ENCODE measurements around the gene ADAMTS12. TPM values are rescaled to one million over a fixed set of nuclear protein-coding genes. Genes with fewer than 3 reads are reported as not detected.

The ADAMTS12 gene
- polyA plus RNA-seq, 1 of the 3 experiments (the other 2 are of a cell fraction) = 2.5 TPM

GRCh38 chr5:33671700-33672291 lies 220.0 kb downstream of the ADAMTS12 start:
- Histone ChIP-seq H3K4me1 (ENCODE audit: control insufficient read depth in 1 of 2, insufficient read depth in 2 of 2, low read depth in 1 of 2, low read length in 1 of 2) (no peaks in the 10 kb centered on the region; a peak in 1 of 4 replicates), H3K4me2 (no peak overlapping the region), H3K9me2 (no peaks in the 10 kb centered on the region), H3K9me3 (no peaks in the 10 kb centered on the region), H3K79me2 (ENCODE audit: insufficient read depth) (no peaks in the 10 kb centered on the region), H3K36me3 (replicated peaks in 1 of 2; ENCODE audit: control insufficient read depth in 1 of 2, insufficient read depth in 2 of 2, low read length in 1 of 2) (no peaks in the 10 kb centered on the region), H4K20me1 (ENCODE audit: insufficient read depth) (no peaks in the 10 kb centered on the region), H3K27ac (ENCODE audit: low read depth in 2 of 2, low read length in 1 of 2) (no peak overlapping the region), H3F3A (replicated peaks; ENCODE audit: insufficient read depth) (no peaks in the 10 kb centered on the region), H2AFZ (ENCODE audit: low read depth) (no peak overlapping the region), H3K9ac (no peak overlapping the region), H3K4me3 (ENCODE audit: low read depth in 2 of 2, low read length in 1 of 2) (no peak overlapping the region), H3K27me3 (ENCODE audit: insufficient read depth) (no peaks in the 10 kb centered on the region)
- TF ChIP-seq TAF1 (IDR thresholded peaks at IDR 0.05; ENCODE audit: borderline replicate concordance, low read depth, low read length) = no peak
- TF ChIP-seq NFIC (IDR thresholded peaks at IDR 0.05; ENCODE audit: borderline replicate concordance) = no peak
- no peak for TF ChIP-seq USF1 (IDR thresholded peaks at IDR 0.05; ENCODE audit: borderline replicate concordance, low read depth)
- TF ChIP-seq IRF3 (IDR thresholded peaks at IDR 0.05; ENCODE audit: low read depth, low read length) = no peak
- TF ChIP-seq EZH2phosphoT487 (IDR thresholded peaks at IDR 0.05; ENCODE audit: borderline replicate concordance, low read depth) = no peak
- TF ChIP-seq FOXM1 (IDR thresholded peaks at IDR 0.05; ENCODE audit: low read depth) = no peak
- no peak for TF ChIP-seq ELF1 (IDR thresholded peaks at IDR 0.05)
- TF ChIP-seq YY1 (IDR thresholded peaks at IDR 0.05; ENCODE audit: low read depth) = no peak
- TF ChIP-seq TEAD4 (IDR thresholded peaks at IDR 0.05; ENCODE audit: borderline replicate concordance, insufficient read depth) = no peak
- no peak for TF ChIP-seq MEF2A (IDR thresholded peaks at IDR 0.05; ENCODE audit: borderline replicate concordance, low read depth)
- TF ChIP-seq MAX (IDR thresholded peaks at IDR 0.05; ENCODE audit: low read depth) = no peak
- CTCF ChIA-PET = no interaction called here
- POLR2A ChIA-PET = no interaction called here
- DNase-seq = no peak
- WGBS (ENCODE audit: low lambda C conversion rate) = 73% methylated on average over 1 of the region's 1 CpG

GRCh38 chr5:33662722-33663427 lies 228.9 kb downstream of the ADAMTS12 start:
- Histone ChIP-seq H2AFZ (ENCODE audit: low read depth) (peak overlapping the region; percentile 12; the same call in 1 of the 2 replicates), H3K4me3 (ENCODE audit: low read depth in 2 of 2, low read length in 1 of 2) (no peak overlapping the region), H3K9ac (no peak overlapping the region), H4K20me1 (ENCODE audit: insufficient read depth) (no peaks in the 10 kb centered on the region), H3K9me2 (no peaks in the 10 kb centered on the region), H3K27me3 (ENCODE audit: insufficient read depth) (no peaks in the 10 kb centered on the region), H3K4me2 (no peak overlapping the region), H3K27ac (ENCODE audit: low read depth in 2 of 2, low read length in 1 of 2) (no peak overlapping the region), H3K9me3 (no peaks in the 10 kb centered on the region), H3K36me3 (replicated peaks in 1 of 2; ENCODE audit: control insufficient read depth in 1 of 2, insufficient read depth in 2 of 2, low read length in 1 of 2) (no peaks in the 10 kb centered on the region), H3F3A (replicated peaks; ENCODE audit: insufficient read depth) (no peaks in the 10 kb centered on the region), H3K79me2 (ENCODE audit: insufficient read depth) (no peaks in the 10 kb centered on the region), H3K4me1 (ENCODE audit: control insufficient read depth in 1 of 2, insufficient read depth in 2 of 2, low read depth in 1 of 2, low read length in 1 of 2) (no peaks in the 10 kb centered on the region)
- CTCF ChIA-PET = no interaction called here
- POLR2A ChIA-PET = no interaction called here
- WGBS (ENCODE audit: low lambda C conversion rate) = 26% methylated on average over 8 of the region's 8 CpGs
- DNase-seq = no peak
- TF ChIP-seq TAF1 (IDR thresholded peaks at IDR 0.05; ENCODE audit: borderline replicate concordance, low read depth, low read length) = no peak
- no peak for TF ChIP-seq YY1 (IDR thresholded peaks at IDR 0.05; ENCODE audit: low read depth)
- TF ChIP-seq PBX3 (IDR thresholded peaks at IDR 0.05) = no peak
- no peak for TF ChIP-seq CHD2 (IDR thresholded peaks at IDR 0.05; ENCODE audit: low read length, partially characterized antibody)
- TF ChIP-seq IRF3 (IDR thresholded peaks at IDR 0.05; ENCODE audit: low read depth, low read length) = no peak
- no peak for TF ChIP-seq CTCF (IDR thresholded peaks at IDR 0.05)
- TF ChIP-seq NFIC (IDR thresholded peaks at IDR 0.05; ENCODE audit: borderline replicate concordance) = no peak
- TF ChIP-seq REST (IDR thresholded peaks at IDR 0.05; ENCODE audit: low read depth, low read length) = no peak

All from SK-N-SH (cell line).